Sigmoid colon (tissue), 4 donors: ENCODE data around the gene SPIRE1.

ENCODE experiments used
- CTCF ChIP-seq, 4 experiments: fragments of 450-650 bp in 3 of 4; fragments of 200-600 bp in 1 of 4; IDR thresholded peaks; one replicate each; pipeline ENCODE4 v1.5.1; 2016 to 2019; ENCODE audit warnings: antibody characterized with exemption in 4 of 4, mild to moderate bottlenecking in 3 of 4, moderate library complexity in 2 of 4
- POLR2A ChIP-seq, 2 donors: fragments of 450-650 bp; IDR thresholded peaks; one replicate each; pipeline ENCODE4 v1.6.1; 2016; ENCODE audit warnings: antibody characterized with exemption in 2 of 2, mild to moderate bottlenecking in 2 of 2, moderate library complexity in 2 of 2
- POLR2AphosphoS5 ChIP-seq, 4 donors: sonication (generic); formaldehyde crosslinking; IDR thresholded peaks; one replicate each; pipeline ENCODE4 v1.6.1; 2017; ENCODE audit warnings: antibody characterized with exemption in 4 of 4

- no peak for TF ChIP-seq CTCF (IDR thresholded peaks at IDR 0.05)
- no peak for TF ChIP-seq POLR2A (IDR thresholded peaks at IDR 0.05)
- no peak for TF ChIP-seq POLR2AphosphoS5 (IDR thresholded peaks at IDR 0.05)
Measured at GRCh38 chr18:12631831-12632477, 26.0 kb downstream of the SPIRE1 start.
